Fibroblast of the conjunctiva (primary cell): ENCODE results near the gene TK2.
"Not testable (repeated sequence)": the region's sequence is repeated elsewhere in the genome, so short reads cannot be mapped to it uniquely, and the experiment has no call there.

Experiments
- DNase-seq: peaks from one replicate; pipeline ENCODE4 v3.0.0-alpha.2; 2010; ENCODE audit warnings: low read depth

Gene TK2

DNA sequence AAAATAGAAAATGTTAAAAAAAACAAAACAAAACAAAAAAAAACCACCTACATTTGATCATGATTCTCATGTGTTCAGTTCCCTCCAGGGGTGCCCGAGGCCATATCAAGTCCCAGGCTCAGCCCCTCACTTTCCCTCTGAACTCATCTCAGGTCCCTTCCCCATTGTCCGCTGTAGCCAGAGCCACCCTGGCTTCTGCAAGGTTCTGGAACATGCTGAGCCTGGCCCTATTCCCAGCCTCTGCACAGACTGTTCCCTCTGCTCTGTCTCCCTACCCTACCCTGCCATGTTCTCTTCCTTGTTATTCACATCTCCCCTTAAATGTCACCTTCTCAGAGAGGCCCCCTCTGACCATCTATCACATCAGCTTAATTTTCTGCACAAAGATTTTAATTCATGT is 46.9 kb downstream of the TK2 start:
- DNase-seq, result no peak

DNA sequence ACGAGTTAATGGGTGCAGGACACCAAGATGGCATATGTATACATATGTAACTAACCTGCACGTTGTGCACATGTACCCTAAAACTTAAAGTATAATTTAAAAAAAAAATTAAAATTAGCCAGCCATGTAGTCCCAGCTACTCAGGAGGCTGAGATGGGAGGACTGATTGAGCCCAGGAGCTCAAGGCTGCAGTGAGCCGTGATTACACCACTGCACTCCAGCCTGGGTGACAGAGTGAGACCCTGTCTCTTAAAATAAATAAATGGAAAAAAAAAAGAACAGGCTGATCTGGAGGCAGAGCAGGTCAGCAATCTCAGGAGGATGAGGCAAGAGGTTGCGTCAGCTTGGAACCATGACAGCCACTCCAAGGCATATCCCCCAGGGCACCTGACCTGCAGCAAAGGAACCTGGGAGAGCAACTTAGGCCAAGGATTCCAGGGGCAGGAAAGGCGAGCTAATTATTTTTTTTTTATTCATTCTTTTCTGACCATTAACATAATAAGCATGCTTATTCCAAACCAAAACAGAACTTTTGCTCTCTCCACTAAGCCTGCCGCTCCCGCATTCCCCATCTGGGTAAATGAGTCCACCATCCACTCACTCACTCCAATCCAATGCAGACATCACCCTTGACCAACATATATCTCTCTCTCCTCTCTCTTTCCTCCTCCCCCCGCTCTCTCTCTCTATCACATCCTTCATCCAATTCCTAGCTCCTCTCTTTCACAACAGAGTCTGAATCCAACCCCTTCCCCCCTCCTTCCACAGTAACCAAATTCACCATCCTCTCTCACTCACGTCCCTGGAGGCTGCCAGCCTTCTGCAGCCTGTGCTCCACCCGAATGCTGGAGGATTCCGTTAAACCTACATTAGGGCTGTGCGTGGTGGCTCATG is 47.7 kb downstream of the TK2 start:
- peak; percentile 72 for DNase-seq

DNA sequence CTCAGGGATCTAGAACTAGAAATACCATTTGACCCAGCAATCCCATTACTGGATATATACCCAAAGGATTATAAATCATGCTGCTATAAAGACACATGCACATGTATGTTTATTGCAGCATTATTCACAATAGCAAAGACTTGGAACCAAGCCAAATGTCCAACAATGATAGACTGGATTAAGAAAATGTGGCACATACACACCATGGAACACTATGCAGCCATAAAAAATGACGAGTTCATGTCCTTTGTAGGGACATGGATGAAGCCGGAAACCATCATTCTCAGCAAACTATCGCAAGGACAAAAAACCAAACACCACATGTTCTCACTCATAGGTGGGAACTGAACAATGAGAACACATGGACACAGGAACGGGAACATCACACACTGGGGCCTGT is 48.4 kb downstream of the TK2 start:
- DNase-seq, result not testable (repeated sequence)

DNA sequence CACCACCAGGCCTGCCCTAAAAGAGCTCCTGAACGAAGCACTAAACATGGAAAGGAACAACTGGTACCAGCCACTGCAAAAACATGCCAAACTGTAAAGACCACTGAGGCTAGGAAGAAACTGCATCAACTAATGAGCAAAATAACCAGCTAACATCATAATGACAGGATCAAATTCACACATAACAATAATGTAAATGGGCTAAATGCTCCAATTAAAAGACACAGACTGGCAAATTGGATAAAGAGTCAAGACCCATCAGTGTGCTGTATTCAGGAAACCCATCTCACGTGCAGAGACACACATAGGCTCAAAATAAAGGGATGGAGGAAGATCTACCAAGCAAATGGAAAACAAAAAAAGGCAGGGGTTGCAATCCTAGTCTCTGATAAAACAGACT is 52.0 kb downstream of the TK2 start:
- DNase-seq, result not testable (repeated sequence)

DNA sequence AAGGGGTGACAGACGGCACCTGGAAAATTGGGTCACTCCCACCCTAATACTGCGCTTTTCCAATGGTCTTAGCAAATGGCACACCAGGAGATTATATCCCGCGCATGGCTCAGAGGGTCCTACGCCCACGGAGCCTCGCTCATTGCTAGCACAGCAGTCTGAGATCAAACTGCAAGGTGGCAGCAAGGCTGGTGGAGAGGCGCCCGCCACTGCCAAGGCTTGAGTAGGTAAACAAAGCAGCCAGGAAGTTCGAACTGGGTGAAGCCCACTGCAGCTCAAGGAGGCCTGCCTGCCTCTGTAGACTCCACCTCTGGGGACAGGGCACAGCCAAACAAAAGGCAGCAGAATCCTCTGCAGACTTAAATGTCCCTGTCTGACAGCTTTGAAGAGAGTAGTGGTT is 53.7 kb downstream of the TK2 start:
- not testable (repeated sequence) for DNase-seq

DNA sequence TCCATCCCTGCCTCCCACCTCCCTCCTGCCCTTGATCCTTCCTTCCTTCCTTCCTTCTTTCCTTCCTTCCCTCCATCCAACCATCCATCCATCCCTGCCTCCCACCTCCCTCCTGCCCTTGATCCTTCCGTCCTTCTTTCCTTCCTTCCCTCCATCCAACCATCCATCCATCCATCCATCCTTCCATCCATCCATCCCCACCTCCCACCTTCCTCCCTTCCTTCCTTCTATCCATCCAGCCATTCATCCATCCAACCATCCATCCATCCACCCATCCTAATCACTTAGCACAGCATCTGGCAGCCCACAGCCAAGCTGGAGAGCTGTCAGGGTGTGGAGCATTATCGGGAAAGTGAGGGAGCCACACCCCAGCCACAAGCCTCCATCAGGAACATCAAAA is 54.5 kb downstream of the TK2 start:
- no peak for DNase-seq

DNA sequence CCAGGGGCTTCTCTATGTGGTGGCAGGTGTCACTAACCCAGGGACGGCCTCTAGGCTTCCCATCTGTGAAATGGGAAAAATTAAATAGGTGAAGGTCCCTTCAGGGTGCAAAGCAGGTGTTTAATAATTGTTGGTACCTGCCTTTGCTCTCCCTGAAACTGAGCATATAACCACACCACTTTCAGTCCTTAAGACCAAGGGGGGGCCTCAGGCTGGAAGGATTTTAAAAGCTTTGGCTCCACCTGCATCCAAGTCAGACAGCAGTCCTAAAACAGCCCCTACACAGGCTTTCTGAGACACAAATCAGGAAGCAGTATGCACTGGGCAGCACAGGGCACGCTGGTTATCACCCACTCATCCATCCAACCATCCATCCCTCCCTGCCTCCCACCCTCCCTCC is 55.0 kb downstream of the TK2 start:
- no peak for DNase-seq

DNA sequence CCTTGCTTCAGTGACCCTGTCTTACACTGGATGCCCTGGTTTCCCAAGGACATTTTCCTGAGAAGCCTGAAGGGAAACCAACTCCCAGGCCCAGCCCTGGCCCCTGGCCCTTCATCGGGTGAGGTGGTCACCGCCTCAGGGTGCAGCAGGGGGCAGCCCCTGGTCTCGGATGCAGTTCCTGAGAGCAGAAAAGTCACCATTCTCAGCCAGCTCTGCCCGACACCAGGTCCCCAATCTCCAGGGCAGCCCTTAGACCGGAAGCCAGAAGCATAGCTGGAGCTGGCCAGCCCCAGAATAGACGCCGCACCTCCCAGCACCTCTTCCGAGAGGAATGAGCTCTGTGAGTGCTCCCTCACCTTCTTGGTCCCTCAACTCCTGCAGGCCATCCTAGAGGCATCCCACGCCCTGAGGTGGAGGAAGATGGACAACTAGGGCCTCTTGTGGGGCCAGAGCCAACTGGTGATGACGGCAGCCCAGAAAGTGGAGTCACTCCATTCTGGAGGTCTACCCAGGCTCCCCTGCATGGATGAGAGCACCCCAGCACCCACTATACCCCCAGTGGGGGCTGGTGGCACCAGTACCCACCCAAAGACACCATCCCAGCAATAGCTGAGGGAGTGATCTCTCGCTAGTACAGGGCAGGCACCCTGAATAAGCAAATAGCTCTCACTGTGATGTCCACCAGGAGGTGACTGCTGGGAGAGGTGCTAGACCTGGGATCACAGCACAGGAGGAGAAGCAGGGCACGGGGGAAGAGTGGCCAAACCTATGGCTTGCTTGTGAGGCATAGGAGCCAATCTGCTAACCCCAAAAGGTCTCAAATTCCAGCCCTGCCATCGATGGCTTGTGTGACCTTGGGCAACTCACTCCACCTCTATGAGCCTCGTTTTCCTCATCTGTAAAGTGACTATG is 56.2 kb downstream of the TK2 start:
- no peak for DNase-seq

DNA sequence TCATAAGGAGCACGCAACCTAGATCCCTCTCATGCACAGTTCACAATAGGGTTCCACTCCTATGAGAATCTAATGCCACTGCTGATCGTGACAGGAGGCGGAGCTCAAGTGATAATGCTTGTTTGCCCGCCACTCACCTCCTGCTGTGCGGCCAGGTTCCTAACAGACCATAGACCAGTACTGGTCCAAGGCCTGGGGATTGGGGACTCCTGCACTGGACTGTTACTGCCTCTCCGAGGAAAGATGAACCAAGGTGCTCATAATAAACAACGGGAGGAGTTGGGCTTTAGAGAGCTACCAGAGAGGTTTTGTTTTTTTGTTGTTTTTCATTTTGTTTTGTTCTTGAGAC is 58.2 kb downstream of the TK2 start:
- no peak for DNase-seq

DNA sequence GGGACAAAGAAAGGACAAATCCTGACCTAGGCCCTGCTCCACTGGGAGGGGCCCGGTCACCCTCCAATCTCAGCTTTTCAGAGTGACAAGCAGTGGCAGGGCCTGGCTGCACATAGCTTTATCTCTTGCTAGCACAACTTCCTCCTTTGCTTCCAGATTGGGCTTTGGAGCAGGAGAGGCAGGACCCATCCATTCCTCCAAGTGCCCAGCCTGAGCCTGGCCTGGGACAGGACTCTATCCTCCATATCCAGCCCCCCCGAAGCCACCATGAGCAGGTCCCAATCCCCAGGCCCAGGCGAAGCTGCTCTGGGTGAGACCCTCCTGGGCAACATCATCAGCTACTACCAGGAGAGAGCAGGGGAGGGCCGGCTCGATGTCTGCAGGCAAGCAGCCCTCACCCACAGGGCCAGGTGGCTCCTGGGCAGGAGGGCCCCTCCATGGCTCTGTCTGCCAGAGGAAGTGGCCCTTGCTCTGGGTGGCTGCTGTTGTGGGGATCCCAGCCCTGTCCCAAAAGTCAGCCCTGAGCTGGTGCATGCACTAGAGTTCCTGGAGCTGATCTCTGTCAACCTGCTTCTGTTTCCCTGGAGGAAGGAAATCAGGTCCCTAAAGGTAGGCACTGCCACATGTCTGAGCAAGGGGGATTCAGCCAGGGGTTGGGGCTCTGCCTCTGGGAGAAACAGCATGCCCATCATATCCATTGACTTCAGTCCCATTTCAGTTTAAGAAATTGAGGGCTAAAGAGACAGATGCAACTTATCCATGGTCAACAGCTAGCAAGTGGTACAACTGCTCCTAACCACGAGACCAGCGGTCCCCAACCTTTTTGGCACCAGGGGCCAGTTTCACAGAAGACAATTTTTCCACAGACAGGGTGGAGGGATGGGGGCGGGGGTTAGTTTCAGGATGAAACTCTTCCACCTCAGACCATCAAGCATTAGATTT is 58.9 kb downstream of the TK2 start:
- no peak for DNase-seq

DNA sequence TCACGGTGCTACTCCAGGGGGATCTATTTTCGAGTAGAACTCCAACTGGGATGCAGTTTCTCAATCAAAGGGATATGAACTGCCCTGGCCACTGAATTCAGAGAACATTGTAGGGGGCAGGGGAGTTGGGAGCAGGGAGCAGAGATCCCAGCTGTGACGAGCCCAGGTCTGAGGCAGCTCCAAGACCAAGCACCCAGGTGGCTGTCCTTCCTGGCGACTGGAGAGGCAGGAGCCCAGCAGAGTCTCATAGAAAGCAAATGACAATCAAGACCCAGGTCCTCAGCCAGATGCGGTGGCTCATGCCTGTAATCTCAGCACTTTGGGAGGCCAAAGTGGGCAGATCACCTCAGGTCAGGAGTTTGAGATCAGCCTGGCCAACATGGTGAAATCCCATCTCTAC is 60.1 kb downstream of the TK2 start:
- DNase-seq, result no peak

DNA sequence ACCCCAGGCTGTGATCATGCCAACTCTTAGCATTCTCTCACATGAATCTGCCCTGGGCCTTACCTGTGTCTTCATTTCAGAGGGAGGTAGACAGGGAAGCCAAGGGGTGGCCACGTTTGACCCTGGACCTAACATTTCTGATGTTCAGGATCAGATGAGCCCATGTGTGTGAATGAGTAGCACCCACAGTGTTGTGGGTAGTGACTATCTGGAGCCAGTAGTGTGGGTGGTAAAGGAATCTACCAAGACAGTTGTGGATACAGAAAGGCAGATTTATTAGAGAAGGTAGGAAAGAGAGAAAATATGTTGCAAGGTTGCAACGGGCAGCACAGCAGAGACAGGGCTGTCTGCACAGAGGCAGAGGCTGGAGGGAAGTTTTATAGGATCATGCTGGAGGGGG is 60.5 kb downstream of the TK2 start:
- no peak for DNase-seq

DNA sequence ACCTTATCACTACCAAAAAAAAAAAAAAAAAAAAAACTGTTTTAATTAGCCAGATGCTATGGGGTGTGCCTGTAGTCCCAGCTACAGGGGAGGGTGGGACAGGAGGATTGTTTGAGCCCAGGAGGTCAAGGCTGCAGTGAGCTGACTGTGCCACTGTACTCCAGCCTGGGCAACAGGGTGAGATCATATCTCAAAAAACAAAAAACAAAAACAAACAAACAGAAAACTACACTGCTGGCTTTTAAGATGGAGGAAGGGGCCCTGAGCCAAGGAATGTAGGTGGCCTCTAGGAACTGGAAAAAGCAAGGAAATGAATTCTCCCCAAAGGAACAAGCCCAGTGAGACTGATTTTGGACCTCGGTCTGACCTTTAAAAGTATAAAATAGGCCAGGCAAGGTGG is 61.4 kb downstream of the TK2 start:
- no peak for DNase-seq

DNA sequence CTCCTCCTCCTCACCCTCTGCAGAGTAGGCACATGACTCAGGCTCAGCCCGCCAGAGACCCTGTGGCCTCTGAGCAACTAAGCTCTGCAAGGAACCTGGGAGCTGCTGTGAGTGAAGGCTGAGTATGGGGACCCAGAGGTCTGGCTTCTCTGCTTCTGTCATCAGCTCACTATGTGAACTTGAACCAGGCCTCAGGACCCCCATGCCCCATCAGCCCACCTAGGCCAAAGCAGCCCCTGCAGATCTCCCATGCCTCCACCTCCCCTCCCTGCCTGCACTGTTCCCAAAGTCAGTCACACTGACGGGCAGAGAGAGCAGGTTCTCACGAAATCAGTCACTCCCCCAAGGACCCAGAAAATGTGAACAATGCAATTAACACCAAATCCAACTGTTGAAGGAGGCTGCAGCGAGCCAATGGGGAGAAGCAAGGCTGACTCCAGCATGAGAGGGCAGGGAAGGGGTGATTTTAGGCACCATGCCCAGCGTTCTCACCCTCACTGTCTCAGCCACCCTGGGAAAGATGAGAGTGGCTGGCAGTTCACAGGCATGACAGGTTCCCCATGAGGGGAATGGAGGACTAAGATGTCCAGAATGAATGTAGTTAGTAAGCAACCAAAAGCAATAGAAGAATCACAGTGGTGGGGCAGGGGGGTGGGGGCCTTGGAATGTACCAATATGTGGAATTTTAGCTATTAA is 62.2 kb downstream of the TK2 start:
- no peak for DNase-seq

DNA sequence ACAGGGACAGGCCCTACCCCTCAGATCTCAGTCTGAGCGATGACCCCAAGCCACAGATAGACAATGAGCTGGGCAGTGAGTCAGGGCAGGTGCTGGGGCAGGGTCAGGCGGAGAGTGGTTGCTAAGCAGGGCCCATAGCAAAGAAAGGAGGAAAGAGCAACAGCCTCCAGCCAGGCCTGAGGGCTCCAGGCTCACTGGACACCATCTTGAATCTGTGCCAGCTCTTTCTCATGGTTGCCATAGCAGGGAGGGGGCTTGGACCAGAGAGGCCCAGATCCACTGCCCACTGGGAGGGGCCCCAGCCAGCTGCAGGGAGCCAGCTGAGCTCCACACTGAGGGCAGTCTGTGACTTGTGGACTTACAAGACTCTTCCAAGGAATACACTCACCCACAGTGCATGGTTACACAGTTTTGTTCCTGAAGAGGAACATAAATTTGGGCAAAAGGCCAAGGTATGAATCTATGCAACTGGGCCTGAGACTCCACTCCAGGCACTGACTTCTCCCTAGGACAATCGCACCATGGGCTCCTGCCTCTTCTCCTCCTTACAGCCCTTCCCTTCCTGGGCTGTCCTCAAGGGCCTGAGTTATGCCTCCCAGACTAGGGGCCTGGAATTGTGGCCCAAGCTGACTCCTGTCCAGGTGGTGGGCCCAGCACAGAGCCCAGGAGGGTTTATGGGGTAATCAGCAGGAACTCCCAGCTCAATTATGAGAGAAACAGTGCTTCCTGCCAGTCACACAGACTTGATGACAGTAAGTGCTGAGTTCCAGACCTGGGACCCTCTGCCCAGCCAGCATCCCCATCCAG is 62.9 kb downstream of the TK2 start:
- DNase-seq, result peak; percentile 90

DNA sequence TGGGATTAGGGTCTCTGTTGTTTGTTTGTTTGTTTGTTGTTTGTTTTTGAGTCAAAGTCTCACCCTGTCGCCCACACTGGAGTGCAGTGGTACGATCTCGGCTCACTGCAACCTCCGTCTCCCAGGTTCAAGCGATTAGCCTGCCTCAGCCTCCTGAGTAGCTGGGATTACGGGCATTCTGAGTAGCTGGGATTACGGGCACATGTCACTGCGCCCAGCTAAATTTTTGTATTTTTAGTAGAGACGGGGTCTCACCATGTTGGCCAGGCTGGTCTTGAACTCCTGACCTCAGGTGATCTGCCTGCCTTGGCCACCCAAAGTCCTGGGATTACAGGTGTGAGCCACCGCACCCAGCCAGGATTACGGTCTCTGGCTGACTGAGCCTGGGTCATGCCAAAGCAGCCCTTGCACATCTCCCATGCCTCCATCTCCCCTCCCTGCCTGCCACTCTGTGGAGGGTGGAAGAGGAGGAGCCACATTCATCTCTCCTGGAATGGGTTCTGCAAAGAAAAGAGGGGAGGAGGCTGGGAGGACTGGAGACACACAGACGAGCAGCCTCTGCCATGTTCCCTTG is 63.6 kb downstream of the TK2 start:
- DNase-seq, result no peak

DNA sequence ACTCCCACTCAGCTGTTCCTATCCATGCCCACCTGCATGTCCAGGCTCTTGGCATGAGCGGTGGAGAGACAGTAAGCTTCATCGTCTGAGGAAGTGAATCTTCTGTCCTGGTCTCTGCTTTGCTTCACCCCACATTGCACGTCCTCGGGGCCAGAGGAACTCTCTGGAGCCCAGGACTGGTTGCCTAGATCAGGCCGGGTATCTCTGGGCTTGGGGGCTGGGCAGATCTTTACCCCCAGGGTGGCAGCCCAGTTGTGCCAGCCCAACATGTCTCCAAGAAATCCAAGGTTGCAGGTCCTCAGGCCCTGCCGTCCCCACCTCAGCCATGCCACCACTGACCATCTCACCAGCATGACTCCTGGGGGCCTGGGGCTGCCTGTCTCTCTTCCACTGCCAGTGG is 64.5 kb downstream of the TK2 start:
- no peak for DNase-seq

DNA sequence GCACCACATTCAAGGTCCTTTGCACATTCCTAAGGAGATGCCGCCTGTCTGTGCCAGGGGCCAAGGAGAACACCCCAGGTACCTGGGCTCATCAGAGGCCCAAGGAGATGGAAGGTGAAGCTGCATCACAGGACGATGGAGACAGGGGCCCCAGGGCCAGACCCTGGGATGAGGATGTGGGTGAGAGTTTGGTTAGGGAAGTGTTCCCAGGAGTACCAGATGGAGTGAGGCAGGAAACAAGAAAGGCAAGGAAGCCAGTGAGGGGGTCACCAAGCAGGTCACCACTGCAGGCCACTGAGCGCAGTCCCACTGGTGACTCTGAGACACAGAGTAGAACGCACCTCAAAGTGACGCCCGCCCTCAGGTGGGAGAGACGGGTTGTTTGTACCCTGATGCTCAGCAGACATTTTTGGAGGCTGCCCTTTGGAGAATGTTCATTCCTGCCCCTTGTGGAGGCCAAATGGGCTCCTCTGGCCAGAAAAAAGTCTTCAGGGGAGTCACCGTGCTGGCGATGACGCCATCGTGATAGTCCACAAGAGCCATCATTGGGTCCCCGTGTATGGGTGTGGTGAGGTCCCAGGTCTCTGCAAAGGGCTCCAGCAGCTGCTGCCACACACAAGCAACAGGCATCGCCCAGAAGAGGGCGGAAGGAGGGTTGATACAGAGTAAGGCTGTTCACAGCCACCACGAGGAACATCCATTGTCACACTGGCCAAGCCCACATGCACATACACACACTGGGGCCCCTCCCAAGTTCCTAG is 65.3 kb downstream of the TK2 start:
- DNase-seq, result no peak

DNA sequence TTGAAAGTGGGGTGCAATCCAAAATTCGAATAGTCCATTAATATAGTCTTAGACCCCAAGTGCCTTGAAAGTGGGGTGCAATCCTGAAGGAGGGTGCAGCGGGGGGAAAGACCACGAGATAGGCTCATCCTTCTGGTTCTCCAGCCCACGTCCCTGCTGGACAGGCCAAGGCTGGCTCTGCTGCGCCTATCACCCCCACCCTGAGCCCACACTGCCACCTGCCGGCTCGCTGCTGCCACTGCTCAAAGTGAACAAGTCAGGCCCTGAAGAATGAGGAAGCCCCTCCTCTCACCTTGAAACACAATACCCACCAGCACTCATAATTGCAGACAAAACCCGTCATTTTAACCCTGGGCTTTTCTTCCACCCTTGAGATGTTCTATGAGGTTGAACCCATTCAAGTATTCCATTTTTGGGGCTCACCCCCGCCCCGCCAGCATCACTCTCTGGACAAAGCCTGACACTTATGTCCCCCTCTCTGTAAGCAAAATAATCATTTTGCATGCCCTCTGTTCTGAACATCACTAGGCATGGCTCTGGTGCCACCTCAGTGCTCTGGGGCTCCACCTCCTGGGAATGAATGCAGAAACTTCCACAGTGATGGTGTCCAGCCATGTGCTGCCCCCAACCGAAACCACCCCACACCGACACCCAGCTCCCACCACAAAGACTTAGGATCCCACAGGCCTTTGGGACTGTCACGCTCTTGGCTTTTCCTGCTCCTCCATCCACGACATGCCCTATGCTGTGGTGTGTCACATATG is 66.1 kb downstream of the TK2 start:
- DNase-seq, result peak; percentile 47
